Natural killer cell treated with Interleukin-12 subunit alpha and Interleukin-12 subunit beta and Interleukin-15 and Interleukin-18, amount 100 ng/mL, for 72 hours (primary cell): ENCODE results near the gene FLRT3. TPM values are rescaled to one million over a fixed set of nuclear protein-coding genes. Genes with fewer than 3 reads are reported as not detected.

Source experiments
- ATAC-seq, 2 donors: fragments of 150-1000 bp; cut with Tn5 transposase in 1 of 2; sonication (Bioruptor Pico), chemical (Tn5 transposase) in 1 of 2; 2 replicates each; pipeline ENCODE4 v1.10.0; 2021
- DNase-seq: peaks from one replicate; pipeline ENCODE4 v3.0.0; 2022; ENCODE audit warnings: low spot score
- H3K27ac Mint-ChIP-seq, 2 donors: 1 replicate in 1 of 2; 2 replicates in 1 of 2; pipeline ENCODE4 v1.8.0; 2022; ENCODE audit warnings: mixed read lengths in 2 of 2, mild to moderate bottlenecking in 1 of 2, moderate library complexity in 1 of 2
- H3K27me3 Mint-ChIP-seq, 2 donors: 1 replicate in 1 of 2; 2 replicates in 1 of 2; pipeline ENCODE4 v1.8.0; 2022; ENCODE audit warnings: mixed read lengths in 2 of 2
- H3K36me3 Mint-ChIP-seq: one replicate; pipeline ENCODE4 v1.8.0; 2022; ENCODE audit warnings: mixed read lengths
- H3K4me1 Mint-ChIP-seq, 2 donors: 1 replicate in 1 of 2; 2 replicates in 1 of 2; pipeline ENCODE4 v1.8.0; 2022; ENCODE audit warnings: low read depth in 2 of 2, mixed read lengths in 2 of 2, mild to moderate bottlenecking in 1 of 2
- H3K4me3 Mint-ChIP-seq: one replicate; pipeline ENCODE4 v1.8.0; 2022; ENCODE audit warnings: mixed read lengths
- H3K9me3 Mint-ChIP-seq: 2 replicates; pipeline ENCODE4 v1.8.0; 2022; ENCODE audit warnings: mixed read lengths
- total RNA-seq, 2 donors: library from RNA; stranded (reverse); gene quantifications; one replicate each; pipeline ENCODE4 v1.2.3, GENCODE V29; 2022

Gene FLRT3
- total RNA-seq, result not detected

- H3K27me3 Mint-ChIP-seq, result no peaks in the 10 kb centered on the region
- no peak within 1 kb of the TSS for H3K27ac Mint-ChIP-seq
- no peaks in the 10 kb centered on the region for H3K4me1 Mint-ChIP-seq
- H3K4me3 Mint-ChIP-seq, result no peak within 1 kb of the TSS
- DNase-seq (no peak), ATAC-seq (peak in 1 of 2 donors; percentile 17)
- H3K36me3 Mint-ChIP-seq, result no peaks in the 10 kb centered on the region
- H3K9me3 Mint-ChIP-seq, result peaks cover 6% of the 10 kb centered on the region
Measured at GRCh38 chr20:14337400-14338171, at the start of gene FLRT3. TSS of gene FLRT3 (minus strand) at chr20:14337612. CDS start at chr20:14327506, 10,106 bp downstream.

- Mint-ChIP-seq H3K9me3 (peaks cover 17% of the 10 kb centered on the region), H3K4me1 (no peaks in the 10 kb centered on the region), H3K4me3 (no peak overlapping the region), H3K36me3 (peaks cover 7% of the 10 kb centered on the region), H3K27ac (no peak overlapping the region), H3K27me3 (no peaks in the 10 kb centered on the region)
- no peak for ATAC-seq
- DNase-seq, result no peak
Measured at GRCh38 chr20:14386726-14387125, 49.3 kb upstream of the FLRT3 start.

- Mint-ChIP-seq H3K36me3 (peaks cover 7% of the 10 kb centered on the region), H3K27me3 (no peaks in the 10 kb centered on the region)
Measured at GRCh38 chr20:14385176-14385740, 47.8 kb upstream of the FLRT3 start.

GRCh38 chr20:14384416-14385175, 47.2 kb upstream of the FLRT3 start:
- Mint-ChIP-seq H3K9me3 (peaks cover 14% of the 10 kb centered on the region), H3K4me3 (no peak overlapping the region), H3K27me3 (no peaks in the 10 kb centered on the region), H3K36me3 (peaks cover 7% of the 10 kb centered on the region), H3K4me1 (no peaks in the 10 kb centered on the region), H3K27ac (no peak overlapping the region)
- DNase-seq (no peak), ATAC-seq (no peak)

More at GRCh38 chr20:14385176-14385740, 47.8 kb upstream of the FLRT3 start:
- H3K4me3 Mint-ChIP-seq, result no peak overlapping the region
- no peak overlapping the region for H3K27ac Mint-ChIP-seq
- no peak for DNase-seq
- ATAC-seq, result no peak
- peaks cover 15% of the 10 kb centered on the region for H3K9me3 Mint-ChIP-seq
- no peaks in the 10 kb centered on the region for H3K4me1 Mint-ChIP-seq

GRCh38 chr20:14383335-14383734, 45.9 kb upstream of the FLRT3 start:
- DNase-seq, result no peak
- Mint-ChIP-seq H3K4me3 (no peak overlapping the region), H3K4me1 (no peaks in the 10 kb centered on the region)

GRCh38 chr20:14378326-14378725, 40.9 kb upstream of the FLRT3 start:
- H3K27ac Mint-ChIP-seq, result no peak overlapping the region
- no peak overlapping the region for H3K4me3 Mint-ChIP-seq
- no peaks in the 10 kb centered on the region for H3K27me3 Mint-ChIP-seq
- DNase-seq (no peak), ATAC-seq (no peak)
- H3K9me3 Mint-ChIP-seq, result peaks cover 14% of the 10 kb centered on the region
- peaks cover 5% of the 10 kb centered on the region for H3K36me3 Mint-ChIP-seq
- H3K4me1 Mint-ChIP-seq, result no peaks in the 10 kb centered on the region

More at GRCh38 chr20:14383335-14383734, 45.9 kb upstream of the FLRT3 start:
- Mint-ChIP-seq H3K27me3 (no peaks in the 10 kb centered on the region), H3K9me3 (peaks cover 14% of the 10 kb centered on the region), H3K36me3 (peaks cover 7% of the 10 kb centered on the region), H3K27ac (no peak overlapping the region)
- no peak for ATAC-seq

- no peak for ATAC-seq
- DNase-seq, result no peak
- Mint-ChIP-seq H3K27ac (no peak overlapping the region), H3K4me3 (no peak overlapping the region), H3K36me3 (peaks cover 5% of the 10 kb centered on the region), H3K4me1 (no peaks in the 10 kb centered on the region), H3K27me3 (no peaks in the 10 kb centered on the region), H3K9me3 (peaks cover 15% of the 10 kb centered on the region)
Measured at GRCh38 chr20:14375416-14375985, 38.1 kb upstream of the FLRT3 start.

GRCh38 chr20:14374196-14374595, 36.8 kb upstream of the FLRT3 start:
- peaks cover 5% of the 10 kb centered on the region for H3K36me3 Mint-ChIP-seq
- ATAC-seq, result no peak
- H3K27me3 Mint-ChIP-seq, result no peaks in the 10 kb centered on the region
- H3K4me1 Mint-ChIP-seq, result no peaks in the 10 kb centered on the region
- no peak overlapping the region for H3K4me3 Mint-ChIP-seq
- no peak overlapping the region for H3K27ac Mint-ChIP-seq
- peaks cover 11% of the 10 kb centered on the region for H3K9me3 Mint-ChIP-seq
- DNase-seq, result no peak

GRCh38 chr20:14361509-14362345, 24.3 kb upstream of the FLRT3 start:
- Mint-ChIP-seq H3K36me3 (no peaks in the 10 kb centered on the region), H3K9me3 (peaks cover 6% of the 10 kb centered on the region), H3K4me1 (no peaks in the 10 kb centered on the region), H3K4me3 (no peak overlapping the region), H3K27ac (no peak overlapping the region), H3K27me3 (no peaks in the 10 kb centered on the region)
- DNase-seq (no peak), ATAC-seq (no peak)

GRCh38 chr20:14360416-14360815, 23.0 kb upstream of the FLRT3 start:
- no peak overlapping the region for H3K27ac Mint-ChIP-seq
- no peaks in the 10 kb centered on the region for H3K4me1 Mint-ChIP-seq
- ATAC-seq (no peak), DNase-seq (no peak)
- no peak overlapping the region for H3K4me3 Mint-ChIP-seq
- peaks cover 6% of the 10 kb centered on the region for H3K9me3 Mint-ChIP-seq
- no peaks in the 10 kb centered on the region for H3K27me3 Mint-ChIP-seq
- H3K36me3 Mint-ChIP-seq, result no peaks in the 10 kb centered on the region

- no peak overlapping the region for H3K27ac Mint-ChIP-seq
- no peak overlapping the region for H3K4me3 Mint-ChIP-seq
- no peaks in the 10 kb centered on the region for H3K4me1 Mint-ChIP-seq
- no peaks in the 10 kb centered on the region for H3K36me3 Mint-ChIP-seq
- no peaks in the 10 kb centered on the region for H3K27me3 Mint-ChIP-seq
- H3K9me3 Mint-ChIP-seq, result peaks cover 12% of the 10 kb centered on the region
- no peak for ATAC-seq
- DNase-seq, result no peak
Measured at GRCh38 chr20:14355791-14356190, 18.4 kb upstream of the FLRT3 start.

- Mint-ChIP-seq H3K4me1 (no peaks in the 10 kb centered on the region), H3K27me3 (no peaks in the 10 kb centered on the region), H3K27ac (no peak overlapping the region), H3K36me3 (no peaks in the 10 kb centered on the region), H3K9me3 (peaks cover 10% of the 10 kb centered on the region), H3K4me3 (no peak overlapping the region)
- DNase-seq (no peak), ATAC-seq (no peak)
Measured at GRCh38 chr20:14344746-14345145, 7.3 kb upstream of the FLRT3 start.

- Mint-ChIP-seq H3K27ac (no peak overlapping the region), H3K4me3 (no peak overlapping the region), H3K4me1 (no peaks in the 10 kb centered on the region), H3K36me3 (no peaks in the 10 kb centered on the region), H3K27me3 (no peaks in the 10 kb centered on the region), H3K9me3 (peaks cover 10% of the 10 kb centered on the region)
- ATAC-seq (no peak), DNase-seq (no peak)
Measured at GRCh38 chr20:14343491-14344065, 6.2 kb upstream of the FLRT3 start.
